ENCODE data around the gene NR2F6.

NR2F6 gene

GRCh38 chr19:17255150-17255621 is 9.5 kb upstream of the NR2F6 start:
- no peak overlapping the region for H3K4me3 Mint-ChIP-seq
- H3K27ac Mint-ChIP-seq = no peak overlapping the region
- DNase-seq (no peak), ATAC-seq (replicated peaks) (no peak)
- H3K9me3 Mint-ChIP-seq = peaks cover 5 to 6% of the 10 kb centered on the region in 2 donors
- no peaks in the 10 kb centered on the region for H3K4me1 Mint-ChIP-seq
- H3K27me3 Mint-ChIP-seq = no peaks in the 10 kb centered on the region
- no peaks in the 10 kb centered on the region for H3K36me3 Mint-ChIP-seq

GRCh38 chr19:17254636-17255035 is 8.9 kb upstream of the NR2F6 start:
- H3K9me3 Mint-ChIP-seq = peaks cover 3 to 4% of the 10 kb centered on the region in 2 donors
- ATAC-seq (replicated peaks) (no peak), DNase-seq (no peak)
- H3K36me3 Mint-ChIP-seq = no peaks in the 10 kb centered on the region
- no peaks in the 10 kb centered on the region for H3K27me3 Mint-ChIP-seq
- H3K4me1 Mint-ChIP-seq = no peaks in the 10 kb centered on the region
- no peak overlapping the region for H3K27ac Mint-ChIP-seq
- H3K4me3 Mint-ChIP-seq = no peak overlapping the region

GRCh38 chr19:17249887-17250548 is 4.3 kb upstream of the NR2F6 start:
- H3K36me3 Mint-ChIP-seq = no peaks in the 10 kb centered on the region
- H3K4me1 Mint-ChIP-seq = peaks cover 8 to 15% of the 10 kb centered on the region in 2 donors
- ATAC-seq (replicated peaks) (no peak), DNase-seq (no peak)
- no peak overlapping the region for H3K27ac Mint-ChIP-seq
- no peaks in the 10 kb centered on the region for H3K9me3 Mint-ChIP-seq
- no peaks in the 10 kb centered on the region for H3K27me3 Mint-ChIP-seq
- H3K4me3 Mint-ChIP-seq = no peak overlapping the region

- H3K9me3 Mint-ChIP-seq = no peaks in the 10 kb centered on the region
- no peak for DNase-seq
- H3K4me3 Mint-ChIP-seq = no peak overlapping the region
- no peaks in the 10 kb centered on the region for H3K27me3 Mint-ChIP-seq
- peaks cover 12 to 15% of the 10 kb centered on the region in 2 donors for H3K4me1 Mint-ChIP-seq
- no peaks in the 10 kb centered on the region for H3K36me3 Mint-ChIP-seq
- H3K27ac Mint-ChIP-seq = no peak overlapping the region
- no peak for ATAC-seq (replicated peaks)
These were observed 2.5 kb upstream of the NR2F6 start for GRCh38 chr19:17248011-17248776.

GRCh38 chr19:17246681-17247425 is 1.1 kb upstream of the NR2F6 start:
- no peaks in the 10 kb centered on the region for H3K27me3 Mint-ChIP-seq
- peak overlapping the region; percentile 75 for H3K27ac Mint-ChIP-seq
- no peaks in the 10 kb centered on the region for H3K9me3 Mint-ChIP-seq
- H3K4me3 Mint-ChIP-seq = peak overlapping the region; percentile 98
- no peak for DNase-seq
- peak; percentile 10 to 20 for ATAC-seq (replicated peaks)
- peaks cover 20 to 21% of the 10 kb centered on the region in 2 donors for H3K4me1 Mint-ChIP-seq
- H3K36me3 Mint-ChIP-seq = no peaks in the 10 kb centered on the region

DNA sequence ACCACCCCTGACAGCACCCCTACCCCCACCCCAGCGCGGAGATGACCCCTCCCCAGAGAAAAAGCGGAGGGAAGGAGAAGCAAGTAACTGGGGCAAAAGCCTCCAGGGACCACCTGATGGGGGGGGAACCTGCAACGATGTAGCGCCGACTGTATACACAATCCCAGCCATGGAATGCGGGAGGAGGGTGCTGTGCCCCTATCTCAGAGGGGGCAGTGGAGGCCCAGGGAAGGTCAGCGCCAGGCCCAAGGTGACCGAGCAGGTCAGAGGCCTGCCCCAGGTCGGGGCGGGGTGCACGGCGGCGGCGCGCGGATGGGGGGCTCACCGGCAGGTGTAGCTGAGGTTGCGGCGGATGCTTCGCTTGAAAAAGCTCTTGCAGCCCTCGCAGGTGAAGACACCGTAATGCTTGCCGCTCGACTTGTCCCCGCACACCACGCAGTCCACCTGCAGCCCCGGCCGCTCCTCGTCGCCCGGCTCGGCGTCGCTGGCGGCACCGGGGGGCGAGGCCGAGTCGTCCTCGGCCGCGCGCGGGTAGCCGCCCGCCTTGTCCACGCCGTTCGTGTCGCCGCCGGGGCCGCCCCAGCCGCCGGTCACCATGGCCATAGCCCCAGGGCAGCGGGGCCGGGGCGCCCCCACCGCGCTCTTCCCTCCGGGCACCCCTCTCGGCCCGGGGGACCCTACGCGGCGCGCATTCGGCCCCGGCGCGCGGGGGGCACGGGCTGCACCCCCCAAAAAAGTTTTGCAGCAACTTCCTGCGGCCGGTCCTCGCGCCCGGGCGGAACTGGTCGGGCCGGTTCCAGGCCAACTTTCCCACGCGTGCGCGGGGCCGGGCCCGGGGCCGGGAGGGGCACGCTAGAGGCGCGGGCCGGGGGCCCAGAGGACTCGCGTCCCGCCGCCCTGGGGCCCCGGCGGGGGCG is 843 bp downstream of the NR2F6 start:
- DNase-seq = no peak
- Mint-ChIP-seq H3K9me3 (no peaks in the 10 kb centered on the region), H3K4me1 (peaks cover 21 to 23% of the 10 kb centered on the region in 2 donors), H3K27me3 (no peaks in the 10 kb centered on the region), H3K27ac (peak overlapping the region; percentile 92), H3K4me3 (peak overlapping the region; percentile 71 to 84), H3K36me3 (peaks cover 0 to 5% of the 10 kb centered on the region in 2 donors)
- ATAC-seq (replicated peaks) = peak in 1 of 2 donors; percentile 22

DNA sequence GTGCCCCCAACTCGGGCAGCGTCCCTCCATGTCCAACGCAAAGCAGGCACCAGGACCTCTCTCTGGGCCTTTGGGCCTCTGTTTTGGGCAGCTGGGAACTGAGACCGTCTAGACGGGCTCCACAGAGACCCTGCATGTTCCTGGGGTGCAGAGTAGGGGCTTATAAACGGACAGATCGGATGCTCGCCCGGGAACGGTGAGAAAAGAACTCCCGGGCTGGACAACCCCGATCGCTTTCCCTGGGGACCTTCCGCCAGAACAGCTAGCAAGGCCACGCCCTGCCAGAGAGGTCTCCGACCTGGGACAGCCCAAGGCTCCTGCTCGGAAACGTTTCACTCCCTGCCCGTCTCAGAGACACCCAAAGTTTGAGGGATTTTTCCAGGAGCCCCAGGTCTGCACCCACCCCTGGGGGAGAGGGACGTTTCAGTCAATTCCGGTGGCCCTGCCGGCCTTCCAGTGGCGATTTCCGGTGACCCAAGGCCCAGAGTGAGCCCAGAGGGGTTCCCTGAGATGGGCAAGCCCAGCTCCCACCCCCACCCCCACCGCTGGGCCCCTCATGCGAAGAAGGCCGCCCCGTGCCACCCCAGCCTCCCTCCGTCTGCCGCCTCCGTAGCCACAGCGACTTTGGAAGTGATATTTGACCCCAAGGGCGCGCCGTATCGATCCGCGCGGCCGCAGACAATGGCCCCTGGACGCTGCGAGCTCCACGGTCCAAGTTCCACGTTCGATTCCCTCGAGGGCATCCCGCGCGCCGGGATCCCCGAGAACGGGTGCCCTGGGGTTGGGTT is 1.7 kb downstream of the NR2F6 start:
- Mint-ChIP-seq H3K4me3 (peak overlapping the region; percentile 71 to 84), H3K9me3 (no peaks in the 10 kb centered on the region), H3K36me3 (peaks cover 0 to 5% of the 10 kb centered on the region in 2 donors), H3K4me1 (peaks cover 21 to 23% of the 10 kb centered on the region in 2 donors), H3K27ac (peak overlapping the region; percentile 92), H3K27me3 (no peaks in the 10 kb centered on the region)
- no peak for DNase-seq
- no peak for ATAC-seq (replicated peaks)

DNA sequence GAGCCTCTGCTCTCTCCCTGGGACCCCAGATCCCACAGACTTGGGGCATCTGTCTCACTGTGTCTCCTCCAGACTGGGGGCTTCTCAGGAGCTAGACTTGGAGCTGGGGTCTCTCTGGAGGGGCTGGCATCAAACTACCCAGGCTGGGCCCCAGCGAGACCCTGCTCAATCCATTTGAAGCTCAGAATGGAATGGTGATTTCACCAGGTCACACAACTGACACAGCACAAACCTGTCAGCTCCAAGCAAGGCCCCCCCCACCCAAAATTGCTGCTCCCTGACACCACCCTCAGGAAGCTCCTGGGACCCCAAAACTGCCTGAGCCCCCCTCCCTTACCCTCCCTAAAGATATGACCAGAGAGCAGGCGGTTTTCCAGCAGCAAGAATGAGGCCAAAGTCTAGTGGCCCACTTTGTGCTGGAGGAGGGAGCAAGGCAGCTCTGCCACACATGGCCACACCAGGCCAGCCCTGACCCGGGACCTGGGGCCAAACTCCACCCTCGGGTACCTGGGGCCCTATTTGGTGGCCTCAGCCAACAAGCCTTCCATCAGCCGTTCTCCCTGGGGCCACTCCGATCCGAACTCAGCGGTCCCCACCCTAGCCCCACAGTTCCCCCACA is 2.4 kb downstream of the NR2F6 start:
- ATAC-seq (replicated peaks) (no peak), DNase-seq (no peak)
- H3K4me1 Mint-ChIP-seq = peaks cover 21 to 23% of the 10 kb centered on the region in 2 donors
- no peak overlapping the region for H3K27ac Mint-ChIP-seq
- H3K36me3 Mint-ChIP-seq = peaks cover 1 to 6% of the 10 kb centered on the region in 2 donors
- H3K4me3 Mint-ChIP-seq = no peak overlapping the region
- H3K9me3 Mint-ChIP-seq = no peaks in the 10 kb centered on the region
- no peaks in the 10 kb centered on the region for H3K27me3 Mint-ChIP-seq

DNA sequence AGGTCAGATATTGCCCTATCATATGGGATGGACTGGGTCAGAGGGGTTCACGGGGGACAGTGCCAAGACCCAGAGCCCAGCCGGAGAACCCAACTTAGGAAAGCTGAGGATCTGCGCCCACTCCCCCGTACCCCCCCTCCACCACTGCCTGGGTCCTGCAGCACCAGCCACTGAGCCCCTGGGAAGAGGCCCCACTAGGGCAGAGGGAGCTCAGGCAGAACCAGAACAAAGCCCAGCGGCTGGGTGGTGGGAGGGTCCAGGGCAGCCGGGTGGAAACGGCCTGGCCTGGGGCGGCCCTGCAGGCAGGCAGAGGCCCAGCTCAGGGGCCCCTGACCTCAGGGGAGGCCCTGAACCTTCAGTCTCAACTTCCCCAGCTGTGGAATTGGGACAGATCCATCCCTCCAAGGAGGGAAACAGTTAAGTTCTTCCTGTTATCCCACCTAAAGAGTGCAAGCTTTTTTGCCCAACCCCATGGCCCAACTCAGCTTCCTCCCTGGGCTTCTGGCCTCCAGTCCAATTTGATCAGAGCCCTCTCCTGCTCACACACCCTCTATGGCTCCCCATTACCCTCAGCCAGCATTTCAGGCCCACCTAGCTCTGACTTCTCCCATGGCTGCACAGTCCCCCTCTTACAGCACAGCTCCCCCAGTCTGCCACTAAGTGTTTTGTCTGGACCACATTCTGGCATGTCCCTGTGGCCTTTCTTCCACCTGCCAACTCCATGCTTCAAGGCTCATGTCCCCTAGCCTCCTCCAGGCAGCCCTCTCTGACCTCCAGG is 3.1 kb downstream of the NR2F6 start:
- peak overlapping the region; percentile 14 for H3K27ac Mint-ChIP-seq
- peaks cover 21 to 23% of the 10 kb centered on the region in 2 donors for H3K4me1 Mint-ChIP-seq
- no peaks in the 10 kb centered on the region for H3K9me3 Mint-ChIP-seq
- DNase-seq (no peak), ATAC-seq (replicated peaks) (no peak)
- peak overlapping the region in 1 of 2 donors; percentile 3 for H3K4me3 Mint-ChIP-seq
- no peaks in the 10 kb centered on the region for H3K27me3 Mint-ChIP-seq
- H3K36me3 Mint-ChIP-seq = peaks cover 4 to 8% of the 10 kb centered on the region in 2 donors

DNA sequence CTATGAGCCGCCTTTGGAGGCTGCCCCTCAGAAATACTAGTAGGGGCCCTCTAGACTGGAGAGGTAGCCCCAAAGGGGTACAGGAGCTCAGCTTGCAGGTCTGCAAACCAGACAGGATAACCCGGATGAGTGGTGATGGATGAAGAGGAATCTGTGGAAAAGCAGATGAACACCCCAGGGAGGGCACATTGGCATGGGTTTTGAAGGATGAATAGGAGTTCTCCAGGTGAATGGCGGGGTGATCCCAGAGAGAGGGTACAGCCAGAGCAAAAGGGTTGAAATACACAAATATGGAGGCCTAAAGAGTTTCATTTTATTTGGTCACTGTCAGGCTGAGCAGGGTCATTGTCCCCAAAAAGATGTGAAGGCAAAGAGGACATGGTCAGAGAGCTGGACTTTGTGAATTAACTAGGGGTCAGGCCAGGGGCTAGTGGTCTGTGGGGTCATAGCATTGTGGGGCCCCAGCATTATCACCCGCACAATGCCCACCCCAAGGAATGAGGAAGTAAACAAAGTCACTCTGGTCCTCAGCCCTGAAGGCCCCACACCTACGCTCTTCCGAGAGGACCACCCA is 4.8 kb downstream of the NR2F6 start:
- peaks cover 10 to 18% of the 10 kb centered on the region in 2 donors for H3K4me1 Mint-ChIP-seq
- H3K9me3 Mint-ChIP-seq = no peaks in the 10 kb centered on the region
- no peaks in the 10 kb centered on the region for H3K27me3 Mint-ChIP-seq
- DNase-seq (no peak), ATAC-seq (replicated peaks) (no peak)
- no peak overlapping the region for H3K4me3 Mint-ChIP-seq
- peak overlapping the region; percentile 82 for H3K27ac Mint-ChIP-seq
- H3K36me3 Mint-ChIP-seq = peaks cover 4 to 8% of the 10 kb centered on the region in 2 donors

DNA sequence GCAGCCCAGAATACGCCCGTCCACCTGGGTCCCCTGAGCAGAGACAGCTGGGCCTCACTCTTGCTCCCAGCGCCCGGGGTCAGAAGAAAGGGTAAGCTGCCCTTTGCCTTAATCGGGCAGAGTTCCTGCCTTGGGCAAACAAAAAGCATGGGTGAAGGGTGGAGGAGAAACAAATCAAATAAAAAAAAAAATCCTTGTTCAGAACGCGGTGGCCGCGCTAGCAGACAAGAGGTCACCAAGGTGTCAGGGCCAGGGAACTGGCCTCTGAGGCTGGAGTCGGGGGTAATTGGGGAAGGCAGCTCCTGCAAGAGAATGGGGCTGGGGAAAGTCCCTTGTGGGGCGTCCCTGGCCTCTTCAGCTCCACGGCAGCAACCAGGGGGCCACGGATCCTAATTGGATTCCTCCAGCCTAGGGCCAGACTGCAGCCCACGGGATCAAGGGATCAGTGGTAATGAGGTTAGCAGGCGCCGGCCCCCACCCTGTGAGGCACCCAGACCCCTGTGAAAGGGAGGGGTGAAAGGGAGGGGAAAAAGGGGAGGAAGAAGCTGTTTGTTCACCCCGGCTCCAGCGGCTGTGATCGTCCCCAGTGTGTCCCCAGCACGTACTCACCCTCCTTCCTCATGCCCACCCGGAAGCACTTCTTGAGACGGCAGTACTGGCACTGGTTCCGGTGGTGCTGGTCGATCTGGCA is 5.5 kb downstream of the NR2F6 start:
- Mint-ChIP-seq H3K36me3 (peaks cover 4 to 8% of the 10 kb centered on the region in 2 donors), H3K9me3 (no peaks in the 10 kb centered on the region), H3K27me3 (no peaks in the 10 kb centered on the region), H3K27ac (peak overlapping the region; percentile 82), H3K4me3 (no peak overlapping the region), H3K4me1 (peaks cover 16 to 18% of the 10 kb centered on the region in 2 donors)
- DNase-seq (no peak), ATAC-seq (replicated peaks) (no peak)
